Gastroesophageal sphincter (tissue), 3 donors: ENCODE measurements around the gene HERC2.
"Not testable (repeated sequence)": the region's sequence is repeated elsewhere in the genome, so short reads cannot be mapped to it uniquely, and the experiment has no call there.

ENCODE experiments used
- POLR2A ChIP-seq, 2 donors: fragments of 450-650 bp; IDR thresholded peaks; one replicate each; pipeline ENCODE4 v1.6.1; 2017; ENCODE audit warnings: antibody characterized with exemption in 2 of 2, mild to moderate bottlenecking in 2 of 2, moderate library complexity in 1 of 2
- POLR2AphosphoS5 ChIP-seq: sonication (generic); formaldehyde crosslinking; IDR thresholded peaks from one replicate; pipeline ENCODE4 v1.6.1; 2017; ENCODE audit warnings: antibody characterized with exemption
- TF ChIP-seq, protein P1 (sequence below), 4 experiments: fragments of 200-600 bp in 2 of 4; fragments of 450-650 bp in 2 of 4; sonication (generic) in 1 of 4; IDR thresholded peaks; one replicate each; pipeline ENCODE4 v1.5.1; 2017 to 2019; ENCODE audit warnings: antibody characterized with exemption in 4 of 4, mild to moderate bottlenecking in 2 of 4, moderate library complexity in 2 of 4

DNA sequence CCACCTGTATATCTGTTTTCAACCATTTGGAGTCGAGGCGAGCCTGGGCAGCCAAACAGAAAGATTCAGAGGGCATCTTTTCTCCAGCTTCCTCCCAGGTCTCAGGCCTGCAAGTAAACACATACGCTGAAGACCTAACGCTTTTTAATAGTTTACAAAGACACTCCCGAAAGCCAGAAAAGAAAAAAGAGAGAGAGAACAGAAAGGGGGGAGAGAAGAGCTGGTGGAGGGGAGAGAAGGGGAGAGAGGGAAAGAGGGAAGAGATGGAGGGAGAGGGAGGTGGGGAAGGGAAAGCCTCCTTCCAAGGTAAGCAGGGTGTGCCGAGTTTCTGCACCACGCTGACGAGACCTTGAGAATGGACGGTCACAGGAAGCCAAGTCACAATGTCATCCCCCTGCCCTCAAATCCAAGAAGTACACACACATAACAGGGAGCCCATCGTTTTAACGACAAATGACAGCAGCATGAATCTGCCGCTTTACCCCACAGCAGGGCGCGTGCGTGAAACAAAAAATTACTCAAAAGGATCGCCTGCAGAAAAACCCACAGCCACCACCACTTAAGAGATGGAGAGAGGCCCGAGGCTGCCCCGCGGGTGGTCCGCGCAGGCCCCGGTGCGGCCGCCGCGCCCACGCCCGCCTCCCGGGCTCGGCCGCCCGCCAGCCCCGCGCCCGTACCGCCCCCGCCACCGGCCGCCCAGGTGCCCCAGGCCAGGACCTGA lies 461 bp downstream of the HERC2 start:
- not testable (repeated sequence) for TF ChIP-seq POLR2A (IDR thresholded peaks at IDR 0.05); POLR2AphosphoS5
- TF ChIP-seq, protein P1, sequence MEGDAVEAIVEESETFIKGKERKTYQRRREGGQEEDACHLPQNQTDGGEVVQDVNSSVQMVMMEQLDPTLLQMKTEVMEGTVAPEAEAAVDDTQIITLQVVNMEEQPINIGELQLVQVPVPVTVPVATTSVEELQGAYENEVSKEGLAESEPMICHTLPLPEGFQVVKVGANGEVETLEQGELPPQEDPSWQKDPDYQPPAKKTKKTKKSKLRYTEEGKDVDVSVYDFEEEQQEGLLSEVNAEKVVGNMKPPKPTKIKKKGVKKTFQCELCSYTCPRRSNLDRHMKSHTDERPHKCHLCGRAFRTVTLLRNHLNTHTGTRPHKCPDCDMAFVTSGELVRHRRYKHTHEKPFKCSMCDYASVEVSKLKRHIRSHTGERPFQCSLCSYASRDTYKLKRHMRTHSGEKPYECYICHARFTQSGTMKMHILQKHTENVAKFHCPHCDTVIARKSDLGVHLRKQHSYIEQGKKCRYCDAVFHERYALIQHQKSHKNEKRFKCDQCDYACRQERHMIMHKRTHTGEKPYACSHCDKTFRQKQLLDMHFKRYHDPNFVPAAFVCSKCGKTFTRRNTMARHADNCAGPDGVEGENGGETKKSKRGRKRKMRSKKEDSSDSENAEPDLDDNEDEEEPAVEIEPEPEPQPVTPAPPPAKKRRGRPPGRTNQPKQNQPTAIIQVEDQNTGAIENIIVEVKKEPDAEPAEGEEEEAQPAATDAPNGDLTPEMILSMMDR (IDR thresholded peaks at IDR 0.05) = not testable (repeated sequence)
